A673 (cell line): ENCODE data around the gene MPIG6B.

ENCODE experiments used
- CTCF ChIP-seq: fragments of 300-800, 200-600 bp; sonication (generic); conservative IDR thresholded peaks from 2 replicates; pipeline ENCODE4 v1.5.1; 2017; ENCODE audit warnings: low read depth, mild to moderate bottlenecking, antibody characterized with exemption, low read length, moderate library complexity, mixed read lengths
- EZH2 ChIP-seq: fragments of 200-600 bp; sonication (generic); IDR thresholded peaks from 2 replicates; pipeline ENCODE4 v1.6.1; 2017; ENCODE audit warnings: borderline replicate concordance, low read depth, mild to moderate bottlenecking, mixed read lengths, antibody characterized with exemption, low read length; ENCODE audit not compliant: poor library complexity, severe bottlenecking

DNA sequence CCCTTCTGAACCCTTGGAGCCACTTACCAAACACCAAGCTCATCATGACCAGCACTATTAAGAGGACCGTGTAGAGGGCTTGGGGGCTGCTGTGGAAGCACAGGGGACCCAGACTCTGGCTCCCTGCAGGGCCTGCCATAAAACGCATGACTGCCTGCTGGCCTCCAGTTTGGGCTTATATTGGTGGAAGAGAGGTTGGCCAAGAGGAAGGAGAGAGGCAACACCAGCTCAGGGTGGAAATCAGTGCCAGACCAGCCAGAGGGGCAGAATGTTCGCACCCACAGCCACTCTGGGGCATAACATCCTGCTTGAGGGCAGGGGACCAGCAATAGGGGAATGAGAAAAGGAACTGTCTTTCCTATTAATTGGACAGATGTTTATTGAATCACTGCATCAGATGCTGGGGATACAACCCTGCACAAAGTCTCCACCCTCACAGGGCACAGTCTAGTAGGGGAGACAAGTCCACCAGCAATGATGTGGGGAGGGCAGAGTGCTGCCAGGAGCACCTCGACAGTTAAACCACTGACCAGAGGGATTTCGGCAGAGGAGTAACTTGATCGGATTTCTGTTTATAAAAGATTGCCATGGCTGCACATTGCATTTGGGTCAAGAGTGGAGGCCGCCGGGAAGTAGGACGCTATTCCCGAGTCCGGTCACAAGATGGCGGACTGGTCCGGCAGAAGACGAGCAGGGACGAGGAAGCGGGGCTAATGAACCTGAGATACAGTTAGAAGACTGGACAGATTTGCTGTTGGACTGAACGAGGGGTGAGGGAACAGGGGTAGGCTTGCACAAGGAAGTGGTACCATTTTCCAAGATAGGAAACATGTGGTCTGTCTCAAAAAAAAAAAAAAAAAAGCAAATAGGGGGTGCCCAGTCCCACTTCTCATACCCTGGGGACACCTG is 42.7 kb upstream of the MPIG6B start, which contains the start of gene LY6G5C:
- TF ChIP-seq CTCF: peak; percentile 70
- no peak for TF ChIP-seq EZH2
